A673 (cell line): ENCODE measurements around the gene IGFBP1.

Source experiments
- EZH2 ChIP-seq: fragments of 200-600 bp; sonication (generic); IDR thresholded peaks from 2 replicates; pipeline ENCODE4 v1.6.1; 2017; ENCODE audit warnings: borderline replicate concordance, low read depth, mild to moderate bottlenecking, mixed read lengths, antibody characterized with exemption, low read length; ENCODE audit not compliant: poor library complexity, severe bottlenecking
- TF ChIP-seq, protein P1 (sequence below): fragments of 300-800, 200-600 bp; sonication (generic); conservative IDR thresholded peaks from 2 replicates; pipeline ENCODE4 v1.5.1; 2017; ENCODE audit warnings: low read depth, mild to moderate bottlenecking, antibody characterized with exemption, low read length, moderate library complexity, mixed read lengths

DNA sequence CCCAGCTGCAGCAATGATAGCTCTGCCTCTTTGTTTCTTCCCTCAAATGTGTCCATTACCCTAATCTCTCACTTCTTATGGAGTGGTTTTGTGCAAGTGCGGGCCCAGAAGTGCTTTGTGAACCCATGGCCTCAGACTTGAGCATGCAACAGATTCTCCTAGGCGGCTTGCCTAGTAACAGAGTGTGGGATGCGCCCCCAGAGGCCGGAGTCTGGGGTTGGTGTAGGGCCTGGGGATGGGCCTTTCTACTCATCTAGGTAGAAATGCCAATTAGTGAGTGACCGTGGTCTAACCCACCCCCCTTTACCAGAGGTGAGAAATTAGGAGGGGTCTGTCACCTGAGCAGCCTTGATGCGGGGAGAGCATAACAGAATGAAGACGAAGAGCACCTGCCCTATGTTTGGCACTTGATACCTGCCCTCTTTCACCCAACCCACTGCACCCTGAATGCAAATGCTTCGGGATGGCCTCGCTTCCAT is 7.0 kb upstream of the IGFBP1 start:
- TF ChIP-seq, protein P1, sequence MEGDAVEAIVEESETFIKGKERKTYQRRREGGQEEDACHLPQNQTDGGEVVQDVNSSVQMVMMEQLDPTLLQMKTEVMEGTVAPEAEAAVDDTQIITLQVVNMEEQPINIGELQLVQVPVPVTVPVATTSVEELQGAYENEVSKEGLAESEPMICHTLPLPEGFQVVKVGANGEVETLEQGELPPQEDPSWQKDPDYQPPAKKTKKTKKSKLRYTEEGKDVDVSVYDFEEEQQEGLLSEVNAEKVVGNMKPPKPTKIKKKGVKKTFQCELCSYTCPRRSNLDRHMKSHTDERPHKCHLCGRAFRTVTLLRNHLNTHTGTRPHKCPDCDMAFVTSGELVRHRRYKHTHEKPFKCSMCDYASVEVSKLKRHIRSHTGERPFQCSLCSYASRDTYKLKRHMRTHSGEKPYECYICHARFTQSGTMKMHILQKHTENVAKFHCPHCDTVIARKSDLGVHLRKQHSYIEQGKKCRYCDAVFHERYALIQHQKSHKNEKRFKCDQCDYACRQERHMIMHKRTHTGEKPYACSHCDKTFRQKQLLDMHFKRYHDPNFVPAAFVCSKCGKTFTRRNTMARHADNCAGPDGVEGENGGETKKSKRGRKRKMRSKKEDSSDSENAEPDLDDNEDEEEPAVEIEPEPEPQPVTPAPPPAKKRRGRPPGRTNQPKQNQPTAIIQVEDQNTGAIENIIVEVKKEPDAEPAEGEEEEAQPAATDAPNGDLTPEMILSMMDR: no peak
- no peak for TF ChIP-seq EZH2
